Parathyroid adenoma (tissue), 2 donors: ENCODE results near the gene USP36.
"Not testable (repeated sequence)": the region's sequence is repeated elsewhere in the genome, so short reads cannot be mapped to it uniquely, and the experiment has no call there.

Experiments used
- H2AFZ ChIP-seq: fragments of 300-600 bp; sonication (generic); one replicate; pipeline ENCODE4 v1.7.0; 2017; ENCODE audit warnings: antibody characterized with exemption, mild to moderate bottlenecking
- H3K27ac ChIP-seq: fragments of 300-600 bp; sonication (generic); one replicate; pipeline ENCODE4 v1.7.0; 2017
- H3K27me3 ChIP-seq: fragments of 300-600 bp; sonication (generic); one replicate; pipeline ENCODE4 v1.7.0; 2017; ENCODE audit warnings: low read length; ENCODE audit not compliant: control insufficient read depth, insufficient read depth
- H3K36me3 ChIP-seq: fragments of 300-600 bp; sonication (generic); one replicate; pipeline ENCODE4 v1.7.0; 2017; ENCODE audit warnings: low read length; ENCODE audit not compliant: control insufficient read depth, insufficient read depth
- H3K4me1 ChIP-seq: fragments of 300-600 bp; sonication (generic); one replicate; pipeline ENCODE4 v1.7.0; 2017; ENCODE audit warnings: control low read depth
- H3K4me2 ChIP-seq: fragments of 300-600 bp; sonication (generic); one replicate; pipeline ENCODE4 v1.7.0; 2017; ENCODE audit warnings: low read length
- H3K4me3 ChIP-seq: fragments of 300-600 bp; sonication (generic); one replicate; pipeline ENCODE4 v1.7.0; 2017; ENCODE audit warnings: low read depth, low read length
- H3K79me2 ChIP-seq: fragments of 300-600 bp; sonication (generic); one replicate; pipeline ENCODE4 v1.7.0; 2017; ENCODE audit warnings: control low read depth
- H3K9ac ChIP-seq: fragments of 300-600 bp; sonication (generic); one replicate; pipeline ENCODE4 v1.7.0; 2017; ENCODE audit warnings: mild to moderate bottlenecking
- H3K9me3 ChIP-seq: fragments of 300-600 bp; sonication (generic); one replicate; pipeline ENCODE4 v1.7.0; 2017; ENCODE audit warnings: low read length; ENCODE audit not compliant: control insufficient read depth
- CTCF ChIP-seq: fragments of 300-600 bp; sonication (generic); IDR thresholded peaks from one replicate; pipeline ENCODE4 v1.7.0; 2017; ENCODE audit warnings: antibody characterized with exemption, mild to moderate bottlenecking
- donor health status: primary hyperparathyroidism.

Gene USP36

GRCh38 chr17:78840780-78841611 lies at the start of gene USP36:
Gene USP36, minus strand, starts transcription at chr17:78840814. Its CDS starts 4,451 bp downstream, at chr17:78836363.
- Histone ChIP-seq H3K4me2 (peak within 1 kb of the TSS; percentile 92), H3K4me3 (peak within 1 kb of the TSS; percentile 92), H3K4me1 (peaks cover 10% of the 10 kb centered on the region), H3K9me3 (no peaks in the 10 kb centered on the region), H3K36me3 (no peaks in the 10 kb centered on the region), H3K79me2 (peaks cover 31% of the 10 kb centered on the region), H2AFZ (peak within 1 kb of the TSS; percentile 90), H3K27ac (peak within 1 kb of the TSS; percentile 93), H3K9ac (peak within 1 kb of the TSS; percentile 89), H3K27me3 (no peaks in the 10 kb centered on the region)
- no peak for TF ChIP-seq CTCF

DNA sequence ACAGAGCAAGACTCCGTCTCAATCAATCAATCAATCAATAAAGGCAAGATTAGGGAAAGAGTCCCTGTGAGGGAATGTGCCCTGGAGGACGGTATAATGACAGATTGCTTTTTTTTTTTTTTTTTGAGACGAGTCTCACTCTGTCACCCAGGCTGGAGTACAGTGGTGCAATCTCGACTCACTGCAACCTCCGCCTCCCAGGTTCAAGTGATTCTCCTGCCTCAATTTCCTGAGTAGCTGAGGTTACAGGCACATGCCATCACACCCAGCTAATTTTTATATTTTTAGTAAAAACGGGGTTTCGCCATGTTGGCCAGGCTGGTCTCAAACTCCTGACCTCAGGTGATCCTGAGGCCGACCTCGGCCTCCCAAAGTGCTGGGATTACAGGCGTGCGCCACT lies 49.5 kb upstream of the USP36 start:
- not testable (repeated sequence) for H3K79me2 ChIP-seq, H3K36me3 ChIP-seq, H3K9me3 ChIP-seq, H3K9ac ChIP-seq, H3K4me2 ChIP-seq, H3K4me1 ChIP-seq, H3K27me3 ChIP-seq, H3K27ac ChIP-seq, H2AFZ ChIP-seq, H3K4me3 ChIP-seq

GRCh38 chr17:78889531-78889930 lies 48.9 kb upstream of the USP36 start:
- no peaks in the 10 kb centered on the region for H3K9me3 ChIP-seq
- no peak for TF ChIP-seq CTCF
- H3K27ac ChIP-seq = no peak overlapping the region
- H3K4me3 ChIP-seq = no peak overlapping the region
- H3K4me1 ChIP-seq = no peaks in the 10 kb centered on the region
- H2AFZ ChIP-seq = no peak overlapping the region
- H3K4me2 ChIP-seq = no peak overlapping the region
- no peaks in the 10 kb centered on the region for H3K27me3 ChIP-seq
- H3K36me3 ChIP-seq = no peaks in the 10 kb centered on the region
- H3K79me2 ChIP-seq = no peaks in the 10 kb centered on the region
- no peak overlapping the region for H3K9ac ChIP-seq

DNA sequence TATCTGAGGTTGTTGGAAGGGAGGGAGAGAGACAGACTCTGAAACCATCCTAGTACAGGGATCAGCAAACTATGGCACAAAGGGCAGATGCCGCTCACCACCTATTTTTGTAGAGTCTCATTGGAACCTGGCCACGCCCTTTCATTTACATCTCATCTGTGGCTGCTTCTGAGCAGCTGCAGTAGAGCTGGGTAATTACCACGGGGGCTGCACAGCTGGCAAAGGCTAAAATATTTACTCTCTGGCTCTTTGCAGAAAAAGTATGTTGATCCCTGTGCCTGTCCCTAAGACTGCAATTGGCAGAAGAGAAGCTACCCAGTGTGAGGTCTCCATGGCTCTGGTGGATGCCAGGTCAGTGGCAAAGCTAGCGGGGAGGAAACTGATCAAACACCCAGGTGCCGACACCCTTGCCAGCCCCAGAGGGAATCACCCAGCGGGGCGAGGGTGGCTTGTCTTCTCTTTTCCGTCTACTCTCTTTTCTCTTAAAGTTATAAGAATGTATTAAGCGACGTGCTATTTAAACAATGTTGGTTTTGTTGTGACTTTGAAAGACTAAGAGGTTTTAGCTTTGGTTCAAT lies 48.4 kb upstream of the USP36 start:
- H3K9ac ChIP-seq = no peak overlapping the region
- H3K9me3 ChIP-seq = no peaks in the 10 kb centered on the region
- H2AFZ ChIP-seq = no peak overlapping the region
- no peak for TF ChIP-seq CTCF
- no peak overlapping the region for H3K4me2 ChIP-seq
- H3K36me3 ChIP-seq = no peaks in the 10 kb centered on the region
- H3K79me2 ChIP-seq = no peaks in the 10 kb centered on the region
- no peak overlapping the region for H3K4me3 ChIP-seq
- H3K27me3 ChIP-seq = no peaks in the 10 kb centered on the region
- H3K27ac ChIP-seq = no peak overlapping the region
- no peaks in the 10 kb centered on the region for H3K4me1 ChIP-seq

- H3K79me2 ChIP-seq = no peaks in the 10 kb centered on the region
- no peak overlapping the region for H3K4me3 ChIP-seq
- no peaks in the 10 kb centered on the region for H3K27me3 ChIP-seq
- no peak overlapping the region for H3K4me2 ChIP-seq
- no peaks in the 10 kb centered on the region for H3K36me3 ChIP-seq
- TF ChIP-seq CTCF = no peak
- no peaks in the 10 kb centered on the region for H3K9me3 ChIP-seq
- H3K4me1 ChIP-seq = peaks cover 11% of the 10 kb centered on the region
- H3K9ac ChIP-seq = no peak overlapping the region
- H3K27ac ChIP-seq = no peak overlapping the region
- no peak overlapping the region for H2AFZ ChIP-seq
Observed at GRCh38 chr17:78886954-78887353, 46.3 kb upstream of the USP36 start.
